PC-9 (cell line): ENCODE measurements around the gene HNRNPM. TPM values are rescaled to one million over a fixed set of nuclear protein-coding genes. Genes with fewer than 3 reads are reported as not detected.

Experiments
- BruUV-seq: library from RNA; stranded (reverse); fragments of 400-500 nt; replicated peaks from 2 replicates; lab custom pipeline; 2021; lab: Mats Ljungman, UMichigan
- CTCF ChIA-PET: fragments of 300-600 bp; sonication (Branson Sonifier 250); formaldehyde crosslinking; loops from one replicate; lab custom pipeline; 2022; ENCODE audit warnings: antibody characterized with exemption; lab: Charles Lee
- POLR2A ChIA-PET: fragments of 300-600 bp; sonication (Branson Sonifier 250); formaldehyde crosslinking; loops from one replicate; lab custom pipeline; 2022; ENCODE audit warnings: antibody characterized with exemption; ENCODE audit not compliant: unreplicated experiment; lab: Charles Lee
- DNase-seq, 2 experiments: peaks; one replicate each; pipeline versions ENCODE4 v3.0.0 to v3.0.0-alpha.2; 2015 to 2022; ENCODE audit warnings: mixed read lengths in 1 of 2
- H2AFZ ChIP-seq: fragments of 200-600 bp; sonication (generic); 2 replicates; pipeline ENCODE4 v1.8.1; 2017; ENCODE audit warnings: antibody characterized with exemption
- H3F3A ChIP-seq: fragments of 200-600 bp; sonication (generic); 2 replicates; pipeline ENCODE4 v1.8.1; 2017; ENCODE audit warnings: antibody characterized with exemption, mild to moderate bottlenecking, low read depth; ENCODE audit not compliant: insufficient read depth
- H3K27ac ChIP-seq: fragments of 200-600 bp; sonication (generic); 2 replicates; pipeline ENCODE4 v1.6.1; 2016; ENCODE audit warnings: mixed run types
- H3K27me3 ChIP-seq: fragments of 200-600 bp; sonication (generic); 2 replicates; pipeline ENCODE4 v1.6.1; 2016; ENCODE audit warnings: low read depth, mixed run types; ENCODE audit not compliant: insufficient read depth
- H3K36me3 ChIP-seq: fragments of 200-600 bp; sonication (generic); 2 replicates; pipeline ENCODE4 v1.6.1; 2016; ENCODE audit warnings: low read depth, mixed run types
- H3K4me1 ChIP-seq: fragments of 200-600 bp; sonication (generic); replicated peaks from 2 replicates; pipeline ENCODE4 v1.6.1; 2016; ENCODE audit warnings: mixed run types; ENCODE audit not compliant: insufficient read depth
- H3K4me2 ChIP-seq: fragments of 200-600 bp; sonication (generic); 2 replicates; pipeline ENCODE4 v1.6.1; 2017; ENCODE audit warnings: mixed run types
- H3K4me3 ChIP-seq: fragments of 200-600 bp; sonication (generic); 2 replicates; pipeline ENCODE4 v1.6.1; 2016; ENCODE audit warnings: mixed run types
- H3K79me2 ChIP-seq: fragments of 200-600 bp; sonication (generic); 2 replicates; pipeline ENCODE4 v1.6.1; 2017; ENCODE audit warnings: low read depth, mixed run types
- H3K9me2 ChIP-seq: fragments of 200-600 bp; sonication (generic); 2 replicates; pipeline ENCODE4 v1.8.1; 2017; ENCODE audit warnings: mild to moderate bottlenecking; ENCODE audit not compliant: insufficient read depth
- H3K9me3 ChIP-seq: fragments of 200-600 bp; sonication (generic); 2 replicates; pipeline ENCODE4 v1.8.1; 2016; ENCODE audit warnings: low read depth; ENCODE audit not compliant: insufficient read depth
- H4K20me1 ChIP-seq: fragments of 200-600 bp; sonication (generic); 2 replicates; pipeline ENCODE4 v1.8.1; 2017; ENCODE audit not compliant: insufficient read depth
- CTCF ChIP-seq: fragments of 200-600 bp; sonication (generic); conservative IDR thresholded peaks from 2 replicates; pipeline ENCODE4 v1.6.1; 2017; ENCODE audit warnings: mixed run types, antibody characterized with exemption, mild to moderate bottlenecking, moderate library complexity
- EZH2 ChIP-seq: fragments of 200-600 bp; sonication (generic); IDR thresholded peaks from 2 replicates; pipeline ENCODE4 v1.8.0; 2017; ENCODE audit warnings: antibody characterized with exemption, low read depth
- intact Hi-C: fragments of 100-400 bp; cut with micrococcal nuclease; formaldehyde crosslinking; loops from one replicate; pipeline ENCODE4 v1.10.0; 2022; ENCODE audit not compliant: unreplicated experiment
- total RNA-seq: library from RNA; stranded (reverse); gene quantifications from 2 replicates; pipeline ENCODE4 v1.2.3, GENCODE V29; 2021

HNRNPM gene
- total RNA-seq, 1 experiment from 2014 or later, result 239 TPM

- Histone ChIP-seq H3K4me1 (peaks cover 52% of the 10 kb centered on the region), H3K9me3 (no peaks in the 10 kb centered on the region), H2AFZ (no peak overlapping the region), H3K9me2 (no peaks in the 10 kb centered on the region), H3K36me3 (peaks cover 38% of the 10 kb centered on the region), H3K79me2 (peaks cover 100% of the 10 kb centered on the region), H3F3A (peaks cover 69% of the 10 kb centered on the region), H3K27me3 (no peaks in the 10 kb centered on the region), H3K27ac (no peak overlapping the region), H3K4me3 (no peak overlapping the region), H4K20me1 (peaks cover 100% of the 10 kb centered on the region), H3K4me2 (no peak overlapping the region)
- POLR2A ChIA-PET, result interaction anchor here (0.7 kb wide), 1 partner anchor 12 kb away, joined by 10 read pairs; no protein-coding TSS in a partner anchor
- intact Hi-C loops, result loop anchor here (5.0 to 10.0 kb wide), 2 partner anchors 44 to 91 kb away; partner anchors contain the start of genes ANGPTL4 and MARCHF2
- CTCF ChIA-PET, result interaction anchor here (0.6 kb wide), 1 partner anchor 43 kb away, joined by 4 read pairs; the partner anchor contains the start of gene MARCHF2
- TF ChIP-seq EZH2 (no peak), CTCF (no peak)
- DNase-seq, result no peak
- no TSS peak for BruUV-seq
Measured at GRCh38 chr19:8456064-8456463, 11.3 kb downstream of the HNRNPM start.

- H3K9me2 ChIP-seq, result no peaks in the 10 kb centered on the region
- no peak overlapping the region for H2AFZ ChIP-seq
- H3K4me3 ChIP-seq, result no peak overlapping the region
- peaks cover 41% of the 10 kb centered on the region for H3K36me3 ChIP-seq
- ChIA-PET CTCF (no interaction called here), POLR2A (no interaction called here)
- peaks cover 68% of the 10 kb centered on the region for H3F3A ChIP-seq
- DNase-seq, result no peak
- TF ChIP-seq CTCF, result no peak
- no peak for TF ChIP-seq EZH2
- intact Hi-C loops, result loop anchor here (5.0 to 10.0 kb wide), 2 partner anchors 45 to 92 kb away; partner anchors contain the start of genes ANGPTL4 and MARCHF2
- BruUV-seq, result no TSS peak
- H3K4me2 ChIP-seq, result no peak overlapping the region
- H3K4me1 ChIP-seq, result peaks cover 41% of the 10 kb centered on the region
- H3K9me3 ChIP-seq, result no peaks in the 10 kb centered on the region
- no peak overlapping the region for H3K27ac ChIP-seq
- peaks cover 100% of the 10 kb centered on the region for H3K79me2 ChIP-seq
- no peaks in the 10 kb centered on the region for H3K27me3 ChIP-seq
- peaks cover 100% of the 10 kb centered on the region for H4K20me1 ChIP-seq
Measured at GRCh38 chr19:8457209-8457608, 12.4 kb downstream of the HNRNPM start.

- TF ChIP-seq EZH2 (no peak), CTCF (no peak)
- peaks cover 35% of the 10 kb centered on the region for H3K4me1 ChIP-seq
- no peak overlapping the region for H3K27ac ChIP-seq
- no peaks in the 10 kb centered on the region for H3K9me2 ChIP-seq
- H2AFZ ChIP-seq, result no peak overlapping the region
- POLR2A ChIA-PET, result no interaction called here
- peaks cover 100% of the 10 kb centered on the region for H4K20me1 ChIP-seq
- peaks cover 100% of the 10 kb centered on the region for H3K79me2 ChIP-seq
- no peaks in the 10 kb centered on the region for H3K9me3 ChIP-seq
- BruUV-seq, result no TSS peak
- H3F3A ChIP-seq, result peaks cover 69% of the 10 kb centered on the region
- CTCF ChIA-PET, result no interaction called here
- no peak overlapping the region for H3K4me3 ChIP-seq
- no peaks in the 10 kb centered on the region for H3K27me3 ChIP-seq
- no peak for DNase-seq
- no peak overlapping the region for H3K4me2 ChIP-seq
- intact Hi-C loops, result loop anchor here (5.0 to 10.0 kb wide), 2 partner anchors 46 to 93 kb away; partner anchors contain the start of genes ANGPTL4 and MARCHF2
- peaks cover 41% of the 10 kb centered on the region for H3K36me3 ChIP-seq
Measured at GRCh38 chr19:8457827-8458226, 13.1 kb downstream of the HNRNPM start.
